GM12801 (cell line): ENCODE results near the gene CPLX3.

Experiments used
- CTCF ChIP-seq: IDR thresholded peaks from one replicate; pipeline ENCODE4 v1.5.1; 2011; ENCODE audit warnings: control low read depth; ENCODE audit not compliant: insufficient read length; ENCODE audit errors: extremely low read depth

CPLX3 gene

GRCh38 chr15:74872702-74873035 is 46.2 kb downstream of the CPLX3 start:
- TF ChIP-seq CTCF: no peak

GRCh38 chr15:74873036-74873755 is 46.8 kb downstream of the CPLX3 start, which contains the start of gene SCAMP2:
TSS of gene SCAMP2 (minus strand) at chr15:74873365. CDS start at chr15:74873255, 110 bp downstream.
- no peak for TF ChIP-seq CTCF

- no peak for TF ChIP-seq CTCF
These were observed 47.5 kb downstream of the CPLX3 start for GRCh38 chr15:74873756-74874424.

- no peak for TF ChIP-seq CTCF
These were observed 51.8 kb downstream of the CPLX3 start for GRCh38 chr15:74878273-74878672.
